GM19455 (cell line): ENCODE results near the gene SPG21.

ENCODE experiments used
- ATAC-seq: cut with Tn5 transposase; IDR thresholded peaks from one replicate; pipeline ENCODE4 v1.9.1; 2021; ENCODE audit not compliant: unreplicated experiment

SPG21 gene

DNA sequence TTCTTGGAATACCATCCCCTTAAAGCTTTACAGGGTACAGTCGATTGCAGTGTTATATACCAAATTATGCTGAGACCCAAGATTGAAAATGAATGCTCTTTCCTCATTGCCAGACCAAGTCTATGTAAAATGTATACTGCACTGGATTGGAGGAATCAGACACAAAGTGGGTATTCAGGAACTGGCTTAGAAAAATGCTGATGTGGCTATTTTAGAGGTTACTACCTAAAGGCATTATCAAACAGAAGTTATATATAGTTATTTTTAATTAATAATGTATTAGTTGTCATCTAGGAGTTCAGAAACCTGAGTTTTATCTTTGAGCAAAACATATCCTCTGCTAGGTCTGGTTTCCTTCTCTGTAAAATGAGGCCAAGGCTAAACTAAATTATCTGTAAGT lies 3.6 kb upstream of the SPG21 start:
- ATAC-seq, result no peak

- no peak for ATAC-seq
Observed at GRCh38 chr15:64991536-64992135, 1.9 kb upstream of the SPG21 start.

GRCh38 chr15:64990168-64990470 lies 405 bp upstream of the SPG21 start:
- no peak for ATAC-seq

DNA sequence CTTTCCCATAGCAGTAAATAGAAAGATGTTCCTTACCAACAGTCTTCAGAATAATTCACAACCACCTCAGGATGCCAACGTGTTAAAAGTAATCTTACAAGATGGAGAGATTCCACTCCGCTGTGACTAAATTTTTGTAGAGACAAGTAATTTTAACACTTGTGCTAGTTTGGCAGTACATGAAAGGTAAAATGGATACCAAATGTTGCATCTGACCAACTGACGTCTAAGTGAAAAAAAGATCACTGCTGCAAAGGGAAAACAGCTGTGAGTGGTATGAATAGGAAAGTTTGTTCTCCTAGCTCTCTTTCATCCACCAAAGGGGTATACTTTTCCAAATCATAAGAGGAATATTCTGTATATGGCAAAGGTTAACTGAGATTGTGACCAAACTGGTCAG lies 2.6 kb downstream of the SPG21 start:
- ATAC-seq, result no peak

GRCh38 chr15:64985366-64986033 lies 4.2 kb downstream of the SPG21 start:
- no peak for ATAC-seq

GRCh38 chr15:64982472-64982871 lies 7.2 kb downstream of the SPG21 start:
- no peak for ATAC-seq

- no peak for ATAC-seq
Observed at GRCh38 chr15:64981812-64982431, 7.8 kb downstream of the SPG21 start.

GRCh38 chr15:64979252-64979710 lies 10.4 kb downstream of the SPG21 start:
- no peak for ATAC-seq

- ATAC-seq, result no peak
Observed at GRCh38 chr15:64975390-64975789, 14.3 kb downstream of the SPG21 start.

GRCh38 chr15:64970698-64971097 lies 19.0 kb downstream of the SPG21 start:
- ATAC-seq, result no peak

GRCh38 chr15:64969401-64969800 lies 20.3 kb downstream of the SPG21 start:
- no peak for ATAC-seq

- ATAC-seq, result no peak
Observed at GRCh38 chr15:64961013-64961412, 28.7 kb downstream of the SPG21 start.

DNA sequence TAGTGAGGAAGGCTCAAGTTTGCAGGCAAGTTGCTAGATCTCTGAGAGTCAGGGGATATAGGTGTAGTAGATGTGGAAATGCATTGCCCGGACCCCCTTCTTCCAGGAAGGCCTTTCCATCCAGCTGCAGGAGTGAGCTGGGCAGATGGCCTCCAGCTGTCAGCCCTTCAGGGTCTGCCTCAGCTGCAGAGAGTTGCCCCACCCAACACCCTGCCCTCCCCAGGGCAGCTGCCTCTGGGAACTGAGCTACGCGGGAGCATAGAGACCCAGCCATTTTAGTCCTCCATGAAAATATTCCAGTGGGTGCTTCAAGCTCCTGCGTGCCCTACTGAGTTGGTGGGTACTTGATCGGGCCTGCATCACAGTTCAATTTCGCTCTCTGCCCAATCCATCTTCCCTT lies 29.6 kb downstream of the SPG21 start:
- no peak for ATAC-seq

DNA sequence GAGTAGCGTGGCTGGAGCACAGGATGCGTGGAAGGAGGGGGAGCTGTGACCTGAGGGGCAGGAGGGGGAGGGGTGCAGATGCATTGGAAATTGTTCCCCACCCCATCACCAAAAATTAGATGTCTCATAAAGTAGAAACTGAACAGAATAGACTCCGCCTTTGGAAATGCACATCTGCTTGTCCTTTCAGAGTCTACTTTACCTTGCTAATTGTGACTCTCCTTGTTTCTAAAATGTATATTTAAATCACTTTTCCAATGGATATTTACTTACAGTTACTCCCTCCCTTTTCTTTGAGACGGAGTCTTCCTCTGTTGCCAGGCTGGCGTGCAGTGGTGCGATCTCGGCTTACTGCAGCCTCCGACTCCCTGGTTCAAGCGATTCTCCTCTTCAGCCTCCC lies 30.6 kb downstream of the SPG21 start:
- no peak for ATAC-seq

GRCh38 chr15:64954395-64954794 lies 35.3 kb downstream of the SPG21 start:
- no peak for ATAC-seq

GRCh38 chr15:64951777-64952418 lies 37.8 kb downstream of the SPG21 start:
- no peak for ATAC-seq

GRCh38 chr15:64950888-64951287 lies 38.8 kb downstream of the SPG21 start:
- no peak for ATAC-seq

DNA sequence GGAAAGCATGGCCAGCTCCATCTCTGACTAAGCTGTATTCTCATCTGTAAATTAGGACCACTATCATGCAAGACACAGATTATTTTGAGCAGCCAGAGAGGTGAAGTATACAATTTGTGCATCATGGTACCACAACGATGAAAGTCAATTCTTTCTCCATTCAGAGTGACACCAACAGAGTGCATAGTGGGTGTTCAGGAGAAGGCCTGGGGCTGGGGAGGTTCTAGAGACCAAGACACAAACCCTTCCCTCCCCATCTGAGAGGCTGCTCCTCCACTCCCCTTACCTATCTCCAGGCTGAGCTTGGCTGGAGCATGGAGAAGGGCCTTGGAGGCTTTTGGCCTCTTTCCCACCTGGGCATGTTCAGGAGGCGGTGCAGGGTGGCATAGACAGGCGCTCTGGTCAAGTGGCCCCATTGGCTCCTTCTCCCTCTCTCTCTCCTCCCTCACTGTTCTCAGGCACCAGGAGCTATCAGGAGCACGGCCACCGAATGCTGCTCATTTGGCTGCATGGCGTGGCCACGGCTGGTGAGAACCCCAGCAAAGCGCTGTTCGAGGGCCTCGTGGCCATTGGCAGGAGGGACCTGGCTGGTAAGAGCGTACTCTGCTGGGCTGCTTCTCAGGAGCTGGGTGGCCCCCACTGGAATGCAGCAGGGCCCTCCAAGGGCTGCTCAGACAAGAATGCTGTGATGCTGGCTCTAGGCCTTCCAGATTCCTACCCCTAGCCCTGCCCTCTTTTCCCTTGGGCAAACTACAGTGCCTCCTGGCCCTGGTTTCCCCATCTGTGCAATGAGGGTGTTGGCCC lies 40.1 kb downstream of the SPG21 start:
- ATAC-seq, result no peak

DNA sequence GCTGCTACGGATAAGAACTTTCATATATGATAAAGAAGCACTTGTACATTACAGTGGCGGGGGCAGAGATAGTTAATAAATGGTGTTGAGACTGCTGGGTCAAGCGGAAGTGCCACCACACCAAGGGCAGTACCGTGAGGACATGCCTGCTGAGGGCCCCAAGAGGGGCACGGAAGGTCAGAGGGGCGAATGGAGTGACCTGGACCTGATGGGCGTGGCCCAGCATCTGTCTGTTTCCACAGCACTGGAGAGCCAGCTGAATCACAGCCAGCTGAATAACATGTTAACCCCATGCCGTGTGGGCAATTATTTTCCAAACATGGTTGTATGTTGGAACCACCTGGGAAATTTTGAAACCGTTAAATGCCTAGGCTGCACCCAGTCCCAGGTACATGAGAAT lies 40.8 kb downstream of the SPG21 start:
- ATAC-seq, result no peak

DNA sequence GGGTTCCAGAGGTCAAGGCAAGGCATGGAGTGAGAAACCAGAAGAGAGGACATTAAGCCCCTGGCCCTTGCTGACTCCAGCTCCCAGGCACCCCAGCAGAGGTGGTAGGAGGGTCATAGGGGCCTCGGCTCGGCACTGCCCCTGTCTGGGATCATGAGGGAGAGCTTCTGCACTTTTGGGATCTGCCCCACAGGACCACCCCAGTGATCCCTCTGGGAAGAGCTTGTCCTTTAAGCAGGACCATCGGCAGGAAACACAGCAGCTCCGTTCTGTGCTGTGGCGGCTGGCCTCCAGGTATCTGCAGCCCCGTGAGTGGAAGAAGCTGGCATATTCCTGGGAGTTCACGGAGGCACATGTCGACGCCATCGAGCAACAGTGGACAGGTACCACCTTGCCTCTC lies 42.5 kb downstream of the SPG21 start:
- no peak for ATAC-seq

GRCh38 chr15:64944961-64945360 lies 44.8 kb downstream of the SPG21 start:
- no peak for ATAC-seq
